ENCODE results near the gene ARRDC4.

GRCh38 chr15:97962263-97962662 is 1.8 kb downstream of the ARRDC4 start:
- TF ChIP-seq ZBTB43 (CRISPR knock-in tag; IDR thresholded peaks at IDR 0.05) (no peak), CTCF (IDR thresholded peaks at IDR 0.05) (no peak), TEAD4 (CRISPR knock-in tag; IDR thresholded peaks at IDR 0.05) (no peak)
